ENCODE measurements around the gene BIRC3. TPM values are rescaled to one million over a fixed set of nuclear protein-coding genes. Genes with fewer than 3 reads are reported as not detected.
A peak's percentile ranks its signal among the peaks of the same experiment; 100 is the strongest.

Gene BIRC3
- total RNA-seq, 1 experiment from 2014 or later: 4.7 TPM

DNA sequence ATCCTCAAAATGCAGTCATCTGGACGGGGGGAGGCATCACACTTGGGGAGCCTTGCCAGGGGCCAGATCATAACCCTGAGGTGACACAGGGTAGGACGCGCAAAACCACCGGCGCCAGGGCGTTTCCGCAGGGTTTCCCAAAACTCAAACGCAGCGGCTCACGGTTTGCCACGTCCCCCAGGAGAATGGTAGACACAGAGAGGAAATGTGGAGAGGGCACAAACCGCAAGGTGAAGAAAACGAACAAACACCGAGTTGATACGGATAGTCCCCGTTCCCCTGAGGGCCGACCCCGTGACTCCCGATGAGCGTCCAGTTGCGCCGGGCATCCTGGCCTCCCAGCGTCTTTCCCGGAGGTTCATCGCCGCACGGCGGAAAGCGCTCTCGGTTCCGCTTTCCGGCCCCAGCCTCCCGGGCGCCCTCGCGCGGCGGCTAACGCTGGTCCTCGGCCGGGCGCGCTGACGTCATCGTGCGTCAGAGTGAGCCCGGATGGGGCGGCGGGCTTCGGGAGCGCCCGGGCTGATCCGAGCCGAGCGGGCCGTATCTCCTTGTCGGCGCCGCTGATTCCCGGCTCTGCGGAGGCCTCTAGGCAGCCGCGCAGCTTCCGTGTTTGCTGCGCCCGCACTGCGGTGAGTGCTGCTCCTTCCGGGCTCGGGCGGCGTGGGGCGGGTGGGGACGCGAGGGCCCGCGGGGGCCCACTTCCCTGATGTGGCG is 29.6 kb downstream of the BIRC3 start, which contains the start of gene BIRC2 (continued):
- peak; percentile 57 for TF ChIP-seq YY1 (IDR thresholded peaks at IDR 0.05; ENCODE audit: extremely low read depth, insufficient replicate concordance, low read depth, low read length)
- TF ChIP-seq CBX3 (IDR thresholded peaks at IDR 0.05; ENCODE audit: low read depth): peak; percentile 85; the same call in 1 of the 2 replicates
- peak; percentile 89 for TF ChIP-seq ZFX (IDR thresholded peaks at IDR 0.05)
- TF ChIP-seq SP1 (IDR thresholded peaks at IDR 0.05; ENCODE audit: low read depth): no peak; the same call in 1 of the 2 replicates

DNA sequence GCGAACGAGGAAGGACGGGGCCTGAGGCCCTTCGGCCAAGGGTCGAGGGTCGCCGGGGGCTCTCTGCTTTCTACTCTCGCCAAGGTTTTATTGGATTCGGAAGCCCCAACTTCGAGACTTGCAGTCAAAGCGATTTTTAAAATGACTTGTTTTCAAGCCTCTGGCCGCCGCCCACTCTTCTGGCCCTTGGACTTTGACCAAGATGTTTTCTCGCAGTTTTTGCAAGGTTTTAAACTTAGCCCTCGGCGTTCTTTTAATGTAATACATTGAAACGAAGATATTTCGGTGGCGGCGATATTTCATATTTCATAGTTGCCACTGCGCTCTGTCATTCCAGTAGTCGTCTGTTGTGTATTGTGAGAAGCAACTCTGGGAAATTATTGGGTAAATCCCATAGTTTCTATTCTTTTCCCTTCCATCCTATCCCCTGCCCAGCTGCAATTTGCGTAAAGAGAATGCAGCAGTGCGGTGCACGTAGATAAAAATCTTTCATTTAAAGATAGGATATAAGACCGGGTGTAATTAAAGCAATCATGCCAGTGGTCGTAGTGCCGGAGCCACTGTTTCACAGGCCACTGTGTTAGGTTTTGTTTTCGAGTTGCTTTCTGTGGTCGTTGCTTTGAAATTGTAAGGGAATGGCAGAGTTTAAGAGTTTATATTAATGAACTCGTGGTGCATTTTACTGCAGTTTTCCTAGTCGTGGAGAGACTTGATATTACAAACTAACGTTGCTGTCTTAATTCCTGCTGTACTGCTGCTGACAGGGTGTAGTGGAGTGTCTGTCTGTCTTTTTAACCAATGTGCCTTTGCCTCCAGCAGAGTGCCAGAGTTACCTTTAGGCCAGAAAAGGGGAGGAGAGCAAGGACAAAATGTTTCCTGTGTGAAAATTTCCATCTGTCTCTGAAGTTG is 30.4 kb downstream of the BIRC3 start:
- Histone ChIP-seq H3K36me3 (ENCODE audit: control insufficient read depth in 1 of 2, insufficient read depth in 2 of 2, low read length in 2 of 2) (peaks cover 6 to 10% of the 10 kb centered on the region in 2 experiments; a peak in 2 of 4 replicates), H3K27ac (ENCODE audit: low read depth, low read length) (peak overlapping the region; percentile 62), H4K20me1 (ENCODE audit: insufficient read depth) (no peaks in the 10 kb centered on the region), H3K9me3 (ENCODE audit: control insufficient read depth in 1 of 2, insufficient read depth in 1 of 2, low read depth in 1 of 2, low read length in 2 of 2) (no peaks in the 10 kb centered on the region), H3K4me2 (ENCODE audit: low read length) (peak overlapping the region; percentile 86), H2AFZ (ENCODE audit: low read depth, low read length, poor library complexity, severe bottlenecking) (no peak overlapping the region), H3K27me3 (ENCODE audit: insufficient read depth, low read length) (no peaks in the 10 kb centered on the region), H3K4me3 (replicated peaks in 1 of 2; ENCODE audit: low read depth in 1 of 2, low read length in 2 of 2) (peak overlapping the region; percentile 75 to 80), H3K9me2 (ENCODE audit: insufficient read depth) (no peaks in the 10 kb centered on the region), H3K4me1 (ENCODE audit: control insufficient read depth in 1 of 2, insufficient read depth in 2 of 2, low read length in 2 of 2) (peaks cover 2 to 20% of the 10 kb centered on the region in 2 experiments; a peak in 3 of 4 replicates), H3K79me2 (ENCODE audit: insufficient read depth, low read length) (peaks cover 43% of the 10 kb centered on the region), H3K9ac (ENCODE audit: low read length) (peak overlapping the region; percentile 85)
- DNase-seq (ENCODE audit: low read depth, low spot score): no peak
- CTCF ChIA-PET: no interaction called here
- RAD21 ChIA-PET (ENCODE audit: low non-redundant PET in 1 of 2, low total read pairs in 2 of 2, uncharacterized antibody in 2 of 2, unreplicated experiment in 2 of 2): no interaction called here
- POLR2A ChIA-PET: interaction anchor here (0.6 kb wide), 1 partner anchor 152 kb away, joined by 3 read pairs; no protein-coding TSS in a partner anchor
- intact Hi-C loops (cut with micrococcal nuclease): loop anchor here (2.0 to 10.0 kb wide), 2 partner anchors 59 to 483 kb away; no protein-coding TSS in a partner anchor
- peak; percentile 50; the same call in 1 of the 2 replicates for TF ChIP-seq EGR1 (IDR thresholded peaks at IDR 0.05; ENCODE audit: low read depth)
- no peak for TF ChIP-seq ZNF274 (IDR thresholded peaks at IDR 0.05; ENCODE audit: low read depth, low read length)
- TF ChIP-seq ZFX (IDR thresholded peaks at IDR 0.05): peak; percentile 65
- peak; percentile 1; the same call in 1 of the 2 replicates for ATAC-seq
- BruUV-seq (replicated peaks): TSS peak; percentile 52
